HepG2 (cell line): ENCODE measurements around the gene ACSF3. TPM values are rescaled to one million over a fixed set of nuclear protein-coding genes. Genes with fewer than 3 reads are reported as not detected.
A peak's percentile ranks its signal among the peaks of the same experiment; 100 is the strongest.

ENCODE experiments used
- AHDC1 ChIP-seq: sonication (generic); formaldehyde crosslinking; IDR thresholded peaks from 2 replicates; pipeline ENCODE4 v1.5.1; 2020; ENCODE audit warnings: mild to moderate bottlenecking, missing genetic modification reagents, borderline replicate concordance
- BRD4 ChIP-seq: sonication (generic); formaldehyde crosslinking; IDR thresholded peaks from 2 replicates; pipeline ENCODE4 v1.4.0; 2020; ENCODE audit warnings: missing genetic modification reagents
- ELK4 ChIP-seq: sonication (generic); formaldehyde crosslinking; IDR thresholded peaks from 2 replicates; pipeline ENCODE4 v1.9.0; 2021; ENCODE audit warnings: missing genetic modification reagents, borderline replicate concordance
- HNRNPK ChIP-seq: fragments of 200-400 bp; formaldehyde crosslinking; IDR thresholded peaks from 2 replicates; pipeline ENCODE4 v1.6.1; 2018; ENCODE audit warnings: low read length, low read depth, moderate library complexity, mild to moderate bottlenecking; ENCODE audit not compliant: poor library complexity, severe bottlenecking
- STAT5B ChIP-seq: sonication (generic); formaldehyde crosslinking; IDR thresholded peaks from 2 replicates; pipeline ENCODE4 v1.4.0; 2020; ENCODE audit warnings: missing genetic modification reagents
- ZBTB3 ChIP-seq: sonication (generic); formaldehyde crosslinking; IDR thresholded peaks from 2 replicates; pipeline ENCODE4 v1.4.0; 2020; ENCODE audit warnings: low read depth, mild to moderate bottlenecking, moderate library complexity, missing genetic modification reagents, borderline replicate concordance
- ZBTB46 ChIP-seq: sonication (generic); formaldehyde crosslinking; IDR thresholded peaks from 2 replicates; pipeline ENCODE4 v1.4.0; 2020; ENCODE audit warnings: mild to moderate bottlenecking, missing genetic modification reagents, borderline replicate concordance
- ZNF234 ChIP-seq: sonication (generic); formaldehyde crosslinking; conservative IDR thresholded peaks from 2 replicates; pipeline ENCODE4 v1.5.1; 2020; ENCODE audit warnings: mild to moderate bottlenecking, missing genetic modification reagents
- ZNF431 ChIP-seq: sonication (generic); formaldehyde crosslinking; IDR thresholded peaks from 2 replicates; pipeline ENCODE4 v1.9.0; 2022; ENCODE audit warnings: missing genetic modification reagents, low read depth, mild to moderate bottlenecking, borderline replicate concordance
- ZNF460 ChIP-seq: sonication (generic); formaldehyde crosslinking; IDR thresholded peaks from 2 replicates; pipeline ENCODE4 v1.5.1; 2020; ENCODE audit warnings: missing genetic modification reagents, mild to moderate bottlenecking, borderline replicate concordance
- ZNF766 ChIP-seq: sonication (generic); formaldehyde crosslinking; IDR thresholded peaks from 2 replicates; pipeline ENCODE4 v1.5.0; 2020; ENCODE audit warnings: missing genetic modification reagents, borderline replicate concordance
- ZNF788 ChIP-seq: sonication (generic); formaldehyde crosslinking; IDR thresholded peaks from 2 replicates; pipeline ENCODE4 v1.5.0; 2020; ENCODE audit warnings: mild to moderate bottlenecking, missing genetic modification reagents, borderline replicate concordance
- ZNF792 ChIP-seq: IDR thresholded peaks from 2 replicates; pipeline ENCODE4 v1.6.1; 2016
- polyA plus RNA-seq, 8 experiments: library from polyadenylated mRNA; depleted of rRNA in 3 of 8; stranded (reverse) in 7 of 8; unstranded in 1 of 8; fragments of >200 nt; fragmentation: Illumina TruSeq in 4 of 8; extraction: Trizol in 4 of 8; gene quantifications; 2 replicates each; pipeline versions ENCODE4 v1.2.1 to v1.2.3, GENCODE V29; 2011 to 2016; ENCODE audit warnings: low read depth in 4 of 8, missing spikeins in 1 of 8, mixed read lengths in 1 of 8; ENCODE audit not compliant: insufficient read depth in 1 of 8
- total RNA-seq, 5 experiments: library from RNA; depleted of rRNA; stranded (reverse); fragments of >200 nt; fragmentation: Illumina TruSeq; extraction: Trizol; gene quantifications; 2 replicates each; pipeline ENCODE4 v1.2.3, GENCODE V29; 2016; ENCODE audit warnings: low read depth in 1 of 5
- TF ChIP-seq, protein P1 (sequence below): sonication (generic); formaldehyde crosslinking; IDR thresholded peaks from 2 replicates; pipeline ENCODE4 v1.5.0; 2020; ENCODE audit warnings: missing genetic modification reagents
- TF ChIP-seq, protein P2 (sequence below): sonication (generic); formaldehyde crosslinking; IDR thresholded peaks from 2 replicates; pipeline ENCODE4 v1.8.1; 2023; ENCODE audit warnings: missing genetic modification reagents, inconsistent platforms, borderline replicate concordance

The ACSF3 gene
- total and polyA plus RNA-seq, 2 of the 13 experiments (the other 11 are each of a cell fraction or from before 2014, with no cell fraction given), result 14.9 to 30.6 TPM

- peak; percentile 98 for TF ChIP-seq ZNF788 (CRISPR knock-in tag)
- TF ChIP-seq ZBTB3, result no peak
- 0 out of 2 replicates have a peak, but pooled peaks have one; percentile 30 for TF ChIP-seq ZNF234 (CRISPR knock-in tag)
- TF ChIP-seq, protein P1, sequence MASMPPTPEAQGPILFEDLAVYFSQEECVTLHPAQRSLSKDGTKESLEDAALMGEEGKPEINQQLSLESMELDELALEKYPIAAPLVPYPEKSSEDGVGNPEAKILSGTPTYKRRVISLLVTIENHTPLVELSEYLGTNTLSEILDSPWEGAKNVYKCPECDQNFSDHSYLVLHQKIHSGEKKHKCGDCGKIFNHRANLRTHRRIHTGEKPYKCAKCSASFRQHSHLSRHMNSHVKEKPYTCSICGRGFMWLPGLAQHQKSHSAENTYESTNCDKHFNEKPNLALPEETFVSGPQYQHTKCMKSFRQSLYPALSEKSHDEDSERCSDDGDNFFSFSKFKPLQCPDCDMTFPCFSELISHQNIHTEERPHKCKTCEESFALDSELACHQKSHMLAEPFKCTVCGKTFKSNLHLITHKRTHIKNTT (CRISPR knock-in tag), result no peak
- no peak; the same call in none of the 2 replicates for TF ChIP-seq BRD4 (CRISPR knock-in tag)
- TF ChIP-seq ELK4 (CRISPR knock-in tag), result 0 out of 2 replicates have a peak, but pooled peaks have one; percentile 13
- TF ChIP-seq ZNF792 (CRISPR knock-in tag), result peak; percentile 78; the same call in 1 of the 2 replicates
- TF ChIP-seq ZNF766 (CRISPR knock-in tag), result no peak
- peak; percentile 86 for TF ChIP-seq STAT5B (CRISPR knock-in tag)
- TF ChIP-seq ZBTB46, result no peak
- no peak for TF ChIP-seq AHDC1 (CRISPR knock-in tag)
- peak; percentile 60 for TF ChIP-seq HNRNPK
- no peak for TF ChIP-seq ZNF460
- 0 out of 2 replicates have a peak, but pooled peaks have one; percentile 51 for TF ChIP-seq ZNF431 (CRISPR knock-in tag)
- TF ChIP-seq, protein P2, sequence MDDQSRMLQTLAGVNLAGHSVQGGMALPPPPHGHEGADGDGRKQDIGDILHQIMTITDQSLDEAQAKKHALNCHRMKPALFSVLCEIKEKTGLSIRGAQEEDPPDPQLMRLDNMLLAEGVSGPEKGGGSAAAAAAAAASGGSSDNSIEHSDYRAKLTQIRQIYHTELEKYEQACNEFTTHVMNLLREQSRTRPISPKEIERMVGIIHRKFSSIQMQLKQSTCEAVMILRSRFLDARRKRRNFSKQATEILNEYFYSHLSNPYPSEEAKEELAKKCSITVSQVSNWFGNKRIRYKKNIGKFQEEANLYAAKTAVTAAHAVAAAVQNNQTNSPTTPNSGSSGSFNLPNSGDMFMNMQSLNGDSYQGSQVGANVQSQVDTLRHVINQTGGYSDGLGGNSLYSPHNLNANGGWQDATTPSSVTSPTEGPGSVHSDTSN, result no peak
Observed at GRCh38 chr16:89167425-89167941, 73.8 kb downstream of the ACSF3 start (continued).
